CD14-positive monocyte (primary cell): Measurements from ENCODE around the gene FRAS1. TPM values are rescaled to one million over a fixed set of nuclear protein-coding genes. Genes with fewer than 3 reads are reported as not detected.

Experiments
- DNase-seq, 3 donors: peaks; one replicate each; pipeline ENCODE4 v3.0.0-alpha.2; 2011 to 2022
- H2AFZ ChIP-seq: 2 replicates; pipeline ENCODE4 v1.6.0; 2012; ENCODE audit warnings: mild to moderate bottlenecking, low read depth, low read length, inconsistent platforms; ENCODE audit not compliant: insufficient read depth, poor library complexity, severe bottlenecking
- H3K27ac ChIP-seq, 2 donors: 1 replicate in 1 of 2; 2 replicates in 1 of 2; pipeline ENCODE4 v1.5.1; 2012 to 2013; ENCODE audit warnings: low read length in 2 of 2, control low read depth in 1 of 2, inconsistent platforms in 1 of 2, low read depth in 1 of 2, mild to moderate bottlenecking in 1 of 2
- H3K27me3 ChIP-seq, 2 donors: one replicate each; pipeline versions ENCODE4 v1.6.0 to v1.6.1; 2011 to 2013; ENCODE audit warnings: low read length in 2 of 2; ENCODE audit not compliant: control insufficient read depth in 2 of 2, insufficient read depth in 2 of 2
- H3K36me3 ChIP-seq, 2 donors: replicated peaks in 1 of 2; 1 replicate in 1 of 2; 2 replicates in 1 of 2; pipeline versions ENCODE4 v1.5.1 to v1.6.1; 2012 to 2013; ENCODE audit warnings: low read length in 2 of 2, control low read depth in 1 of 2, inconsistent platforms in 1 of 2, mild to moderate bottlenecking in 1 of 2; ENCODE audit not compliant: insufficient read depth in 2 of 2, control insufficient read depth in 1 of 2
- H3K4me1 ChIP-seq, 2 donors: 1 replicate in 1 of 2; 2 replicates in 1 of 2; pipeline versions ENCODE4 v1.5.1 to v1.6.1; 2012 to 2013; ENCODE audit warnings: low read length in 2 of 2, control low read depth in 1 of 2, inconsistent platforms in 1 of 2, mild to moderate bottlenecking in 1 of 2, moderate library complexity in 1 of 2; ENCODE audit not compliant: insufficient read depth in 2 of 2, control insufficient read depth in 1 of 2
- H3K4me2 ChIP-seq: replicated peaks from 2 replicates; pipeline ENCODE3; 2012; ENCODE audit warnings: low read length, moderate library complexity, mild to moderate bottlenecking; ENCODE audit not compliant: poor library complexity, severe bottlenecking; ENCODE audit errors: extremely low read depth
- H3K4me3 ChIP-seq, 3 experiments: fragments of 200-600 bp in 1 of 3; sonication (generic) in 1 of 3; replicated peaks in 1 of 3; 1 replicate in 2 of 3; 2 replicates in 1 of 3; pipeline ENCODE4 v1.5.1; 2011 to 2013; ENCODE audit warnings: low read length in 3 of 3, mild to moderate bottlenecking in 3 of 3, control low read depth in 2 of 3, low read depth in 2 of 3, inconsistent platforms in 1 of 3, moderate library complexity in 1 of 3
- H3K79me2 ChIP-seq: 2 replicates; pipeline ENCODE4 v1.6.0; 2012; ENCODE audit warnings: mild to moderate bottlenecking, control low read depth, inconsistent platforms, low read length, moderate library complexity; ENCODE audit not compliant: insufficient read depth
- H3K9ac ChIP-seq: 2 replicates; pipeline ENCODE4 v1.6.0; 2017; ENCODE audit warnings: low read length, mild to moderate bottlenecking; ENCODE audit not compliant: insufficient read depth, poor library complexity, severe bottlenecking
- H3K9me3 ChIP-seq, 2 donors: replicated peaks in 1 of 2; 1 replicate in 1 of 2; 2 replicates in 1 of 2; pipeline versions ENCODE4 v1.5.1 to v1.6.1; 2012 to 2013; ENCODE audit warnings: low read length in 2 of 2, control low read depth in 1 of 2; ENCODE audit not compliant: control insufficient read depth in 1 of 2, insufficient read depth in 1 of 2
- H4K20me1 ChIP-seq: 2 replicates; pipeline ENCODE4 v1.6.0; 2012; ENCODE audit warnings: mild to moderate bottlenecking, low read length, control low read depth, moderate library complexity; ENCODE audit not compliant: insufficient read depth
- H3K27ac Mint-ChIP-seq, 7 donors: one replicate each; pipeline ENCODE4 v1.8.0; 2020; ENCODE audit warnings: mild to moderate bottlenecking in 7 of 7, mixed read lengths in 7 of 7, moderate library complexity in 6 of 7, inconsistent platforms in 2 of 7
- H3K27me3 Mint-ChIP-seq, 3 donors: one replicate each; pipeline ENCODE4 v1.8.0; 2021 to 2022; ENCODE audit warnings: low read depth in 3 of 3, mild to moderate bottlenecking in 3 of 3, mixed read lengths in 3 of 3, moderate library complexity in 3 of 3, inconsistent platforms in 1 of 3
- H3K36me3 Mint-ChIP-seq, 2 donors: one replicate each; pipeline ENCODE4 v1.8.0; 2020; ENCODE audit warnings: mixed read lengths in 2 of 2, inconsistent platforms in 1 of 2, mild to moderate bottlenecking in 1 of 2
- H3K4me1 Mint-ChIP-seq: one replicate; pipeline ENCODE4 v1.8.0; 2020; ENCODE audit warnings: mild to moderate bottlenecking, mixed read lengths
- H3K4me3 Mint-ChIP-seq, 2 donors: one replicate each; pipeline ENCODE4 v1.8.0; 2020; ENCODE audit warnings: mild to moderate bottlenecking in 2 of 2, mixed read lengths in 2 of 2, moderate library complexity in 1 of 2
- H3K9me3 Mint-ChIP-seq, 7 donors: one replicate each; pipeline ENCODE4 v1.8.0; 2020 to 2022; ENCODE audit warnings: mixed read lengths in 7 of 7, mild to moderate bottlenecking in 6 of 7, moderate library complexity in 6 of 7, inconsistent platforms in 2 of 7
- WGBS: methylation state at CpG from one replicate; pipeline ENCODE4 v1.1.5; 2013; ENCODE audit warnings: missing lambda C conversion rate; ENCODE audit not compliant: insufficient coverage; 5-methylcytosine and 5-hydroxymethylcytosine counted together
- intact Hi-C, 2 donors: fragments of 100-400 bp; cut with micrococcal nuclease; formaldehyde crosslinking; loops; one replicate each; pipeline versions ENCODE4 v1.15.0 to v1.15.1; 2023
- polyA plus RNA-seq, 3 donors: library from polyadenylated mRNA; depleted of rRNA in 1 of 3; unstranded in 2 of 3; stranded (reverse) in 1 of 3; fragments of 300-500 nt in 2 of 3; fragments of >200 nt in 1 of 3; fragmentation: Illumina TruSeq in 2 of 3; gene quantifications; 1 replicate in 2 of 3; 2 replicates in 1 of 3; pipeline ENCODE4 v1.2.3, GENCODE V29; 2012 to 2021
- TF ChIP-seq, protein P1 (sequence below): fragments of 200-600 bp; IDR thresholded peaks from one replicate; pipeline ENCODE4 v1.8.0; 2022; ENCODE audit warnings: antibody characterized with exemption, mild to moderate bottlenecking

FRAS1 gene
- polyA plus RNA-seq, 3 donors = not detected

DNA sequence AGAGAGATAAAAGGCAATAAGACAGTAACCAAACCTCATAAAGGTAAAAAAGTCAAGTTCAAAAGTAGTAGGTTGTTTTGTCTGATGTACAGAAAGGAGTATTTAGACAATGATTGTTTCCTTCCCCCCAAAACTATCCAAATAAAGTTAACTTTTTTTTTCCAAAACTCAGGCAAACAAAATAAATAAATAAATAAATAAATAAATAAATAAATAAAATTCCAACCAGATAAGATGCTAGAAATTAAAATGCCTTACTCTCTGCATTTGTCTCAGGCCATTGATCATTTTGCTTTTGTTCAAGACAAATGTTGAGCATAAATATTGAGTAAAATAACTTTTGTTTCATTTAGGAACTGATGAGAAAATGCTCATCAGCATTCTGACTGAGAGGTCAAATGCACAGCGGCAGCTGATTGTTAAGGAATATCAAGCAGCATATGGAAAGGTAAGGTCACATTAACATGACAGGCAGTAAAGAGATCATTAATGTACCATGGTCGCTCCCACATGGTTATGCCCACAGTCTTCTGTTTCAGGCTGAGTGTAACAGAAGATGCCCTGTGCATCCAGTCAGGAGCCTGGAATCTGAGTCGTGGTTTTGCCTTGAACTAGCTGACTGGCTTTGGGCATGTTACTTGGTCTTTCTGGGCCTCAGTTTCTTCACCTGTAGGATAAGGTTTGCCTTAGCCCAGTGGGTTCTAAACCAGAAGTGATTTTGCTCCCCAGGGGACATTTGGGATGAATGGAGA lies 521.7 kb downstream of the FRAS1 start:
- TF ChIP-seq, protein P1, sequence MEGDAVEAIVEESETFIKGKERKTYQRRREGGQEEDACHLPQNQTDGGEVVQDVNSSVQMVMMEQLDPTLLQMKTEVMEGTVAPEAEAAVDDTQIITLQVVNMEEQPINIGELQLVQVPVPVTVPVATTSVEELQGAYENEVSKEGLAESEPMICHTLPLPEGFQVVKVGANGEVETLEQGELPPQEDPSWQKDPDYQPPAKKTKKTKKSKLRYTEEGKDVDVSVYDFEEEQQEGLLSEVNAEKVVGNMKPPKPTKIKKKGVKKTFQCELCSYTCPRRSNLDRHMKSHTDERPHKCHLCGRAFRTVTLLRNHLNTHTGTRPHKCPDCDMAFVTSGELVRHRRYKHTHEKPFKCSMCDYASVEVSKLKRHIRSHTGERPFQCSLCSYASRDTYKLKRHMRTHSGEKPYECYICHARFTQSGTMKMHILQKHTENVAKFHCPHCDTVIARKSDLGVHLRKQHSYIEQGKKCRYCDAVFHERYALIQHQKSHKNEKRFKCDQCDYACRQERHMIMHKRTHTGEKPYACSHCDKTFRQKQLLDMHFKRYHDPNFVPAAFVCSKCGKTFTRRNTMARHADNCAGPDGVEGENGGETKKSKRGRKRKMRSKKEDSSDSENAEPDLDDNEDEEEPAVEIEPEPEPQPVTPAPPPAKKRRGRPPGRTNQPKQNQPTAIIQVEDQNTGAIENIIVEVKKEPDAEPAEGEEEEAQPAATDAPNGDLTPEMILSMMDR = no peak
- Histone ChIP-seq H3K9ac (no peak overlapping the region), H3K4me1 (no peaks in the 10 kb centered on the region), H3K36me3 (no peaks in the 10 kb centered on the region), H4K20me1 (no peaks in the 10 kb centered on the region), H3K27me3 (no peaks in the 10 kb centered on the region), H3K79me2 (no peaks in the 10 kb centered on the region), H3K4me2 (no peak overlapping the region), H3K9me3 (no peaks in the 10 kb centered on the region), H3K27ac (no peak overlapping the region), H3K4me3 (no peak overlapping the region), H2AFZ (no peak overlapping the region)
- intact Hi-C loops = no loop called here
- Mint-ChIP-seq H3K27me3 (no peaks in the 10 kb centered on the region), H3K36me3 (no peaks in the 10 kb centered on the region), H3K27ac (no peak overlapping the region), H3K4me1 (peaks cover 4% of the 10 kb centered on the region), H3K4me3 (no peak overlapping the region), H3K9me3 (peaks cover 2 to 10% (median 4%) of the 10 kb centered on the region in 7 donors)
- DNase-seq = no peak
- 97% methylated on average over 2 of the region's 3 CpGs for WGBS

GRCh38 chr4:78581618-78582017 lies 524.5 kb downstream of the FRAS1 start:
- Mint-ChIP-seq H3K36me3 (no peaks in the 10 kb centered on the region), H3K9me3 (peaks cover 0 to 12% (median 3%) of the 10 kb centered on the region in 7 donors), H3K27me3 (no peaks in the 10 kb centered on the region), H3K4me1 (peaks cover 4% of the 10 kb centered on the region), H3K27ac (peak overlapping the region in 4 of 7 donors; percentile 16 to 79 (median 30)), H3K4me3 (no peak overlapping the region)
- Histone ChIP-seq H3K9ac (no peak overlapping the region), H3K4me1 (no peaks in the 10 kb centered on the region), H3K4me2 (no peak overlapping the region), H3K4me3 (no peak overlapping the region), H4K20me1 (no peaks in the 10 kb centered on the region), H3K9me3 (no peaks in the 10 kb centered on the region), H2AFZ (no peak overlapping the region), H3K79me2 (no peaks in the 10 kb centered on the region), H3K36me3 (no peaks in the 10 kb centered on the region), H3K27me3 (no peaks in the 10 kb centered on the region), H3K27ac (no peak overlapping the region)
- 60% methylated on average over 1 of the region's 3 CpGs for WGBS
- intact Hi-C loops = no loop called here
- TF ChIP-seq, protein P1 = no peak
- peak; percentile 10 to 60 (median 22) for DNase-seq
